ENCODE measurements around the gene YAE1. TPM values are rescaled to one million over a fixed set of nuclear protein-coding genes. Genes with fewer than 3 reads are reported as not detected.

YAE1 gene
- total RNA-seq, 4 donors from 2014 or later, result 13.3 to 15.9 (median 14.3) TPM

DNA sequence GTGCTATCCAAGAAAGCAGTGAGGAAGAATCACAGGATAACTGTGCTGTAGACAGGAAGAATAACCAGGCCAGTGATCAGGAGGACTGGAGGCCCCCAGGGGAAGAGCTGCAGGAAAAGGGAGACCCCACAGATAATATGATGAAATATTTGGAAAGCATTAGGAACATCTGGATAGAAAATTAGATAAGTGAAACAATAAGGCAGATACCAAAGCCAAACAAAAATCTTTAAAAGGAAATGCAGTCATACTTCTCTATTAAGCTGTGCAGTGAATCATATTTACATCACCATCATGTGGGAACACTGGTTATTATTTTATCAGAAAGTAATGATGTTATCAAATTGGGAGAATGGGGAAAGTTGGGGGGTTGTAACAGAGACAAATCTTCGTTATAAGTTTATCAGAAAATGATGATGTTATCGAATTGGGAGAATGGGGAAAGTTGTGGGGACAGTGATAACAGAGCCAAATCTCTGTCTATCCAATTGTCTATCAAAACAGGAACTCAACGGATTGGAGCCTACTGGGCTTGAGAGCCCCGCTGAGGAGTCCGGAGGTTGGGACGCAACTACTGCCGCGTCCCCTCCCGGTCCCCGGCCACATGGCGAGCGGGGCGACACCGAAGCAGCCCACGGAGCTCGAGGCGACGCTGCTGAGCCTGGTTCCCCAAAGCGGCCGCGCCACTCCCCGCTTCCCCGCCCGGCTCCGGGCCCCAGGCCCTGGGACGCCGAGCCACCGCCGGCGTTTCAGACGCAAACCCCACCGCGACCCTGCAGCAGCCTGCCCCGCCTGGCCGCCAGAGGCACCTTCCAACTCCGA, 43.1 kb downstream of the YAE1 start:
- Histone ChIP-seq H3K4me3 (peak overlapping the region; percentile 46), H3K36me3 (no peaks in the 10 kb centered on the region), H3K27ac (peak overlapping the region; percentile 86), H3K4me1 (peaks cover 11% of the 10 kb centered on the region), H3K9me3 (no peaks in the 10 kb centered on the region), H3K27me3 (no peaks in the 10 kb centered on the region)
- no peak for DNase-seq (ENCODE audit: low spot score in 2 of 2)
- 6% methylated on average over 23 of the region's 36 CpGs for WGBS
- no peak for TF ChIP-seq CTCF (IDR thresholded peaks at IDR 0.05)
- no peak for TF ChIP-seq EP300 (IDR thresholded peaks at IDR 0.05)
- TF ChIP-seq POLR2A (IDR thresholded peaks at IDR 0.05), result no peak
- TF ChIP-seq POLR2AphosphoS5 (IDR thresholded peaks at IDR 0.05), result no peak

DNA sequence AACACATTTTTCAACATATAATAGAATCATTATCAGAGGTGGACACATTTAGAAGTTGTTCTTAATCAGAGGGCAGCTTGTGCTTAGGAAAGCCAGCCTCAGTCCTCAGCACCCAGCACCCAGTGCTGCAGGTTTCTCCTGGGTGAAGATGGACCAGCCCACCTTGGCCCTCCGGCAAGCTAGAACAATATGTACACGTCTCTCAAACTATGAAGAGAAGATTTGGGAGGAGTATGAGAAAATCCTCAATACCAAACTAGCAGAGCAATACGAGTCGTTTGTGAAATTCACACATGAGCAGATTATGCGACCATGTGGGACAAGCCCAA, 43.7 kb downstream of the YAE1 start:
- H3K4me1 ChIP-seq, result peaks cover 11% of the 10 kb centered on the region
- 58% methylated on average over 5 of the region's 5 CpGs for WGBS
- H3K27ac ChIP-seq, result peak overlapping the region; percentile 86
- TF ChIP-seq EP300 (IDR thresholded peaks at IDR 0.05) (no peak), POLR2A (IDR thresholded peaks at IDR 0.05) (no peak), POLR2AphosphoS5 (IDR thresholded peaks at IDR 0.05) (no peak), CTCF (IDR thresholded peaks at IDR 0.05) (no peak)
- DNase-seq (ENCODE audit: low spot score in 2 of 2), result no peak
- H3K27me3 ChIP-seq, result no peaks in the 10 kb centered on the region
- H3K4me3 ChIP-seq, result peak overlapping the region; percentile 46
- H3K9me3 ChIP-seq, result no peaks in the 10 kb centered on the region
- no peaks in the 10 kb centered on the region for H3K36me3 ChIP-seq

- 69% methylated on average over 4 of the region's 4 CpGs for WGBS
- Histone ChIP-seq H3K27ac (no peak overlapping the region), H3K4me3 (no peak overlapping the region)
These were observed 47.4 kb downstream of the YAE1 start for GRCh38 chr7:39613577-39613976.

DNA sequence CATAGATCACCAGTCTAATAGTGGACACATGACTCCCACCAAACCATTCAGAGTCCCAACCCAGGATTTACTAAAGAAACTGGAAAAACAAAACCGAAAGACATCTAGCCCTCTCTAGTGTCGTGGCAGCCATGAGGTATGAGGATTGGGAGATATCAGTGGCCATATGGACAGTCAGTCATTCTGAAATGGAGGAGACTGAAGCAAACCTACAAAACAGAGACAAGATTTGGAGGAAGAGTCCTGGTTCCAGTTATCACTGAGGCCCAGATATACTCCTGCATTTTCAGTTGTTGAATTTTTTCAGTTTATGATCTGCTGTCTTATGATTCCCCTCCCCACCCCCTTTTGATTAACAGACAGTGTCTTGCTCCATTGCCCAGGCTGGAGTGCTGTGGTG, 48.1 kb downstream of the YAE1 start:
- no peak for TF ChIP-seq POLR2A (IDR thresholded peaks at IDR 0.05)
- no peak for TF ChIP-seq POLR2AphosphoS5 (IDR thresholded peaks at IDR 0.05)
- TF ChIP-seq CTCF (IDR thresholded peaks at IDR 0.05), result no peak
- no peak for TF ChIP-seq EP300 (IDR thresholded peaks at IDR 0.05)
- no peak overlapping the region for H3K27ac ChIP-seq
- DNase-seq (ENCODE audit: low spot score in 2 of 2), result no peak
- peaks cover 7% of the 10 kb centered on the region for H3K4me1 ChIP-seq
- WGBS, result 91% methylated on average over 2 of the region's 2 CpGs
- no peaks in the 10 kb centered on the region for H3K36me3 ChIP-seq
- no peak overlapping the region for H3K4me3 ChIP-seq
- H3K27me3 ChIP-seq, result no peaks in the 10 kb centered on the region
- no peaks in the 10 kb centered on the region for H3K9me3 ChIP-seq

More at GRCh38 chr7:39613577-39613976, 47.4 kb downstream of the YAE1 start:
- TF ChIP-seq POLR2AphosphoS5 (IDR thresholded peaks at IDR 0.05) (no peak), CTCF (IDR thresholded peaks at IDR 0.05) (no peak), POLR2A (IDR thresholded peaks at IDR 0.05) (no peak), EP300 (IDR thresholded peaks at IDR 0.05) (no peak)
- Histone ChIP-seq H3K27me3 (no peaks in the 10 kb centered on the region), H3K9me3 (no peaks in the 10 kb centered on the region), H3K36me3 (no peaks in the 10 kb centered on the region), H3K4me1 (peaks cover 11% of the 10 kb centered on the region)
- DNase-seq (ENCODE audit: low spot score in 2 of 2), result no peak

- Histone ChIP-seq H3K9me3 (no peaks in the 10 kb centered on the region), H3K4me3 (no peak overlapping the region), H3K36me3 (no peaks in the 10 kb centered on the region), H3K4me1 (no peaks in the 10 kb centered on the region), H3K27me3 (no peaks in the 10 kb centered on the region), H3K27ac (no peak overlapping the region)
- WGBS, result 88% methylated on average over 1 of the region's 1 CpG
- TF ChIP-seq CTCF (IDR thresholded peaks at IDR 0.05) (no peak), POLR2A (IDR thresholded peaks at IDR 0.05) (no peak), POLR2AphosphoS5 (IDR thresholded peaks at IDR 0.05) (no peak), EP300 (IDR thresholded peaks at IDR 0.05) (no peak)
- no peak for DNase-seq (ENCODE audit: low spot score in 2 of 2)
These were observed 49.3 kb downstream of the YAE1 start for GRCh38 chr7:39615350-39615975.

Data from suprapubic skin (tissue), 4 donors.